ENCODE measurements around the gene ZNF569. TPM values are rescaled to one million over a fixed set of nuclear protein-coding genes. Genes with fewer than 3 reads are reported as not detected.
A peak's percentile ranks its signal among the peaks of the same experiment; 100 is the strongest.

The ZNF569 gene
- 1.4 and 8.3 TPM in 2 replicates for total RNA-seq (ENCODE audit: low replicate concordance)
- long read RNA-seq, partial matches to known transcripts = 1 of 1 reads
- long read RNA-seq, other reads (novel, unspliced or antisense) = 0 of 1 reads

- H3K27ac Mint-ChIP-seq = peak within 1 kb of the TSS; percentile 94
- no peaks in the 10 kb centered on the region for H3K27me3 Mint-ChIP-seq
- no peak for TF ChIP-seq CTCF (conservative IDR thresholded peaks at IDR 0.05)
- peaks cover 22% of the 10 kb centered on the region for H3K36me3 Mint-ChIP-seq
- DNase-seq (ENCODE audit: extremely low spot score, unreplicated experiment) = peak; percentile 89
- H3K9me3 Mint-ChIP-seq = peaks cover 12% of the 10 kb centered on the region
- peak within 1 kb of the TSS; percentile 98 for H3K4me3 Mint-ChIP-seq
- H3K4me1 Mint-ChIP-seq (ENCODE audit: unreplicated experiment) = peaks cover 24% of the 10 kb centered on the region
These were observed at the start of gene ZNF569 for GRCh38 chr19:37466798-37467607. ZNF569 (minus strand) TSS chr19:37467444; CDS start chr19:37444921, 22,523 bp downstream.

GRCh38 chr19:37513397-37513796 is 46.2 kb upstream of the ZNF569 start:
- no peak for TF ChIP-seq CTCF (conservative IDR thresholded peaks at IDR 0.05)

GRCh38 chr19:37511821-37512220 is 44.6 kb upstream of the ZNF569 start:
- Mint-ChIP-seq H3K4me3 (no peak overlapping the region), H3K9me3 (no peaks in the 10 kb centered on the region), H3K36me3 (peaks cover 45% of the 10 kb centered on the region), H3K27ac (no peak overlapping the region), H3K4me1 (ENCODE audit: unreplicated experiment) (no peaks in the 10 kb centered on the region), H3K27me3 (no peaks in the 10 kb centered on the region)
- no peak for DNase-seq (ENCODE audit: extremely low spot score, unreplicated experiment)
- no peak for TF ChIP-seq CTCF (conservative IDR thresholded peaks at IDR 0.05)

More at GRCh38 chr19:37513397-37513796, 46.2 kb upstream of the ZNF569 start:
- H3K27ac Mint-ChIP-seq = no peak overlapping the region
- peaks cover 53% of the 10 kb centered on the region for H3K36me3 Mint-ChIP-seq
- H3K27me3 Mint-ChIP-seq = no peaks in the 10 kb centered on the region
- DNase-seq (ENCODE audit: extremely low spot score, unreplicated experiment) = no peak
- H3K4me1 Mint-ChIP-seq (ENCODE audit: unreplicated experiment) = no peaks in the 10 kb centered on the region
- H3K4me3 Mint-ChIP-seq = no peak overlapping the region
- no peaks in the 10 kb centered on the region for H3K9me3 Mint-ChIP-seq

GRCh38 chr19:37511186-37511585 is 43.9 kb upstream of the ZNF569 start:
- Mint-ChIP-seq H3K36me3 (peaks cover 41% of the 10 kb centered on the region), H3K27me3 (no peaks in the 10 kb centered on the region), H3K4me3 (no peak overlapping the region), H3K9me3 (no peaks in the 10 kb centered on the region), H3K27ac (no peak overlapping the region), H3K4me1 (ENCODE audit: unreplicated experiment) (no peaks in the 10 kb centered on the region)
- no peak for DNase-seq (ENCODE audit: extremely low spot score, unreplicated experiment)
- no peak for TF ChIP-seq CTCF (conservative IDR thresholded peaks at IDR 0.05)

- Mint-ChIP-seq H3K4me1 (ENCODE audit: unreplicated experiment) (no peaks in the 10 kb centered on the region), H3K9me3 (peaks cover 6% of the 10 kb centered on the region), H3K27ac (no peak overlapping the region), H3K36me3 (peaks cover 24% of the 10 kb centered on the region), H3K4me3 (no peak overlapping the region), H3K27me3 (no peaks in the 10 kb centered on the region)
- TF ChIP-seq CTCF (conservative IDR thresholded peaks at IDR 0.05) = no peak
- no peak for DNase-seq (ENCODE audit: extremely low spot score, unreplicated experiment)
These were observed 39.9 kb upstream of the ZNF569 start for GRCh38 chr19:37507167-37507464.

Measured in type B pancreatic cell (in vitro differentiated cells).